Measurements from ENCODE around the gene SERPINA4.

DNA sequence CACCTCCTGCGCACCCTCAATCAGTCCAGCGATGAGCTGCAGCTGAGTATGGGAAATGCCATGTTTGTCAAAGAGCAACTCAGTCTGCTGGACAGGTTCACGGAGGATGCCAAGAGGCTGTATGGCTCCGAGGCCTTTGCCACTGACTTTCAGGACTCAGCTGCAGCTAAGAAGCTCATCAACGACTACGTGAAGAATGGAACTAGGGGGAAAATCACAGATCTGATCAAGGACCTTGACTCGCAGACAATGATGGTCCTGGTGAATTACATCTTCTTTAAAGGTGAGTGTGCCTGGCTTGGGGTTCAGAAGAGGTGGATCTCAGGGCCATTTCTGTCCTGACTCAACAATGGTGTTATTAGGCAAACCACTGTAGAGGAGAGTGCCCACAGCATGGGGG lies 53.6 kb downstream of the SERPINA4 start:
- TF ChIP-seq, protein P1, sequence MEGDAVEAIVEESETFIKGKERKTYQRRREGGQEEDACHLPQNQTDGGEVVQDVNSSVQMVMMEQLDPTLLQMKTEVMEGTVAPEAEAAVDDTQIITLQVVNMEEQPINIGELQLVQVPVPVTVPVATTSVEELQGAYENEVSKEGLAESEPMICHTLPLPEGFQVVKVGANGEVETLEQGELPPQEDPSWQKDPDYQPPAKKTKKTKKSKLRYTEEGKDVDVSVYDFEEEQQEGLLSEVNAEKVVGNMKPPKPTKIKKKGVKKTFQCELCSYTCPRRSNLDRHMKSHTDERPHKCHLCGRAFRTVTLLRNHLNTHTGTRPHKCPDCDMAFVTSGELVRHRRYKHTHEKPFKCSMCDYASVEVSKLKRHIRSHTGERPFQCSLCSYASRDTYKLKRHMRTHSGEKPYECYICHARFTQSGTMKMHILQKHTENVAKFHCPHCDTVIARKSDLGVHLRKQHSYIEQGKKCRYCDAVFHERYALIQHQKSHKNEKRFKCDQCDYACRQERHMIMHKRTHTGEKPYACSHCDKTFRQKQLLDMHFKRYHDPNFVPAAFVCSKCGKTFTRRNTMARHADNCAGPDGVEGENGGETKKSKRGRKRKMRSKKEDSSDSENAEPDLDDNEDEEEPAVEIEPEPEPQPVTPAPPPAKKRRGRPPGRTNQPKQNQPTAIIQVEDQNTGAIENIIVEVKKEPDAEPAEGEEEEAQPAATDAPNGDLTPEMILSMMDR (IDR thresholded peaks at IDR 0.05), result no peak
- TF ChIP-seq EZH2phosphoT487 (IDR thresholded peaks at IDR 0.05), result no peak

Measured in neural progenitor cell (in vitro differentiated cells).